Erythroblast (primary cell): ENCODE results near the gene LSM5.

Experiments used
- GATA1 ChIP-seq: IDR thresholded peaks from 2 replicates; pipeline ENCODE4 v1.6.1; 2011; ENCODE audit warnings: low read depth, mild to moderate bottlenecking, control low read depth, low read length, moderate library complexity
- POLR2A ChIP-seq: IDR thresholded peaks from 2 replicates; pipeline ENCODE4 v1.6.1; 2011; ENCODE audit warnings: mild to moderate bottlenecking, low read length

- TF ChIP-seq POLR2A = no peak
- TF ChIP-seq GATA1 = no peak
Measured at GRCh38 chr7:32461484-32461883, 28.7 kb downstream of the LSM5 start.
